PC-3 (cell line): ENCODE data around the gene KRT35. TPM values are rescaled to one million over a fixed set of nuclear protein-coding genes. Genes with fewer than 3 reads are reported as not detected.
A peak's percentile ranks its signal among the peaks of the same experiment; 100 is the strongest.

Experiments used
- ATAC-seq: fragments of 200-7000 bp; cut with Tn5 transposase; 2 replicates; pipeline ENCODE4 v1.9.1; 2020; ENCODE audit warnings: mild to moderate bottlenecking, moderate library complexity
- BruUV-seq: library from RNA; stranded (reverse); fragments of 400-500 nt; replicated peaks from 2 replicates; lab custom pipeline; 2021; lab: Mats Ljungman, UMichigan
- CTCF ChIA-PET: fragments of 300-600 bp; sonication (Branson Sonifier 250); formaldehyde crosslinking; loops from one replicate; lab custom pipeline; 2022; ENCODE audit warnings: antibody characterized with exemption; lab: Charles Lee
- POLR2A ChIA-PET: fragments of 300-600 bp; sonication (Branson Sonifier 250); formaldehyde crosslinking; loops from one replicate; lab custom pipeline; 2022; ENCODE audit warnings: antibody characterized with exemption; ENCODE audit not compliant: unreplicated experiment; lab: Charles Lee
- DNase-seq: peaks from one replicate; pipeline ENCODE4 v3.0.0-alpha.2; 2015
- H2AFZ ChIP-seq: fragments of 300-600 bp; sonication (generic); 2 replicates; pipeline ENCODE4 v1.6.0; 2016; ENCODE audit warnings: antibody characterized with exemption, low read length
- H3F3A ChIP-seq: fragments of 300-600 bp; sonication (generic); one replicate; pipeline ENCODE4 v1.6.0; 2017; ENCODE audit warnings: antibody characterized with exemption, low read length, control low read depth, mild to moderate bottlenecking; ENCODE audit not compliant: unreplicated experiment
- H3K27ac ChIP-seq: fragments of 300-600 bp; sonication (generic); 2 replicates; pipeline ENCODE4 v1.5.1; 2016; ENCODE audit warnings: mild to moderate bottlenecking, low read length
- H3K27me3 ChIP-seq: fragments of 300-600 bp; sonication (generic); 2 replicates; pipeline ENCODE4 v1.6.1; 2016; ENCODE audit warnings: low read length, mixed read lengths
- H3K36me3 ChIP-seq: fragments of 300-600 bp; sonication (generic); 2 replicates; pipeline ENCODE4 v1.6.1; 2016; ENCODE audit warnings: low read depth, mixed run types, low read length, mixed read lengths
- H3K4me1 ChIP-seq: fragments of 300-600 bp; sonication (generic); 2 replicates; pipeline ENCODE4 v1.5.1; 2016; ENCODE audit warnings: low read length; ENCODE audit not compliant: insufficient read depth
- H3K4me2 ChIP-seq: fragments of 300-600 bp; sonication (generic); 2 replicates; pipeline ENCODE4 v1.6.0; 2016; ENCODE audit warnings: low read length
- H3K4me3 ChIP-seq: fragments of 300-600 bp; sonication (generic); 2 replicates; pipeline ENCODE4 v1.5.1; 2016; ENCODE audit warnings: mild to moderate bottlenecking, low read length, mixed read lengths
- H3K79me2 ChIP-seq: fragments of 300-600 bp; sonication (generic); 2 replicates; pipeline ENCODE4 v1.6.1; 2017; ENCODE audit warnings: low read length, mixed read lengths
- H3K9ac ChIP-seq: fragments of 300-600 bp; sonication (generic); 2 replicates; pipeline ENCODE4 v1.6.0; 2016; ENCODE audit warnings: mild to moderate bottlenecking, low read length
- H3K9me2 ChIP-seq: fragments of 300-600 bp; sonication (generic); replicated peaks from 2 replicates; pipeline ENCODE4 v1.6.1; 2016; ENCODE audit warnings: mixed run types, low read length, mixed read lengths
- H3K9me3 ChIP-seq: fragments of 300-600 bp; sonication (generic); 2 replicates; pipeline ENCODE4 v1.6.1; 2016; ENCODE audit warnings: low read length, mixed read lengths
- H4K20me1 ChIP-seq: fragments of 300-600 bp; sonication (generic); 2 replicates; pipeline ENCODE4 v1.6.1; 2016; ENCODE audit warnings: low read length, mixed read lengths
- CTCF ChIP-seq: fragments of 300-600 bp; sonication (generic); conservative IDR thresholded peaks from 2 replicates; pipeline ENCODE4 v1.5.1; 2017; ENCODE audit warnings: antibody characterized with exemption, low read depth, mild to moderate bottlenecking, low read length
- EZH2 ChIP-seq: fragments of 300-600 bp; sonication (generic); IDR thresholded peaks from one replicate; pipeline ENCODE4 v1.6.1; 2017; ENCODE audit warnings: antibody characterized with exemption, mild to moderate bottlenecking, low read length; ENCODE audit not compliant: unreplicated experiment
- EZH2phosphoT487 ChIP-seq: fragments of 300-600 bp; sonication (generic); IDR thresholded peaks from 2 replicates; pipeline ENCODE4 v1.6.1; 2018; ENCODE audit warnings: mild to moderate bottlenecking, antibody characterized with exemption, low read length, borderline replicate concordance
- intact Hi-C: fragments of 100-400 bp; cut with micrococcal nuclease; formaldehyde crosslinking; loops from 2 replicates; pipeline ENCODE4 v1.9.0; 2023
- total RNA-seq: library from RNA; depleted of rRNA; stranded (reverse); fragments of >200 nt; gene quantifications from 2 replicates; pipeline ENCODE4 v1.2.3, GENCODE V29; 2014

KRT35 gene
- total RNA-seq, 1 experiment from 2014 or later: not detected

GRCh38 chr17:41444640-41445039, 36.3 kb downstream of the KRT35 start:
- no peak for DNase-seq
- no peak overlapping the region for H3K4me3 ChIP-seq
- no peak overlapping the region for H3K4me2 ChIP-seq
- intact Hi-C loops: no loop called here
- H3K9ac ChIP-seq: no peak overlapping the region
- H3K27ac ChIP-seq: no peak overlapping the region
- CTCF ChIA-PET: no interaction called here
- H3K4me1 ChIP-seq: peaks cover 6% of the 10 kb centered on the region; the same call in 1 of the 2 replicates
- no peak overlapping the region for H2AFZ ChIP-seq
- no peaks in the 10 kb centered on the region for H3K36me3 ChIP-seq
- H3K79me2 ChIP-seq: no peaks in the 10 kb centered on the region
- POLR2A ChIA-PET: no interaction called here
- no peaks in the 10 kb centered on the region for H4K20me1 ChIP-seq
- TF ChIP-seq EZH2phosphoT487 (no peak), CTCF (no peak), EZH2 (no peak)
- H3K9me2 ChIP-seq: no peaks in the 10 kb centered on the region
- no peaks in the 10 kb centered on the region for H3K27me3 ChIP-seq
- ATAC-seq: no peak
- no peaks in the 10 kb centered on the region for H3F3A ChIP-seq
- BruUV-seq: no TSS peak
- H3K9me3 ChIP-seq: no peaks in the 10 kb centered on the region

- no peak overlapping the region for H3K9ac ChIP-seq
- H2AFZ ChIP-seq: no peak overlapping the region
- no peaks in the 10 kb centered on the region for H4K20me1 ChIP-seq
- H3K4me2 ChIP-seq: no peak overlapping the region
- ATAC-seq: no peak
- H3K36me3 ChIP-seq: no peaks in the 10 kb centered on the region
- no peak overlapping the region for H3K4me3 ChIP-seq
- H3F3A ChIP-seq: no peaks in the 10 kb centered on the region
- no TSS peak for BruUV-seq
- H3K9me3 ChIP-seq: no peaks in the 10 kb centered on the region
- no peak overlapping the region for H3K27ac ChIP-seq
- H3K79me2 ChIP-seq: no peaks in the 10 kb centered on the region
- H3K4me1 ChIP-seq: peaks cover 6% of the 10 kb centered on the region; the same call in 1 of the 2 replicates
- TF ChIP-seq EZH2: no peak
- no peak for TF ChIP-seq EZH2phosphoT487
- no peak for TF ChIP-seq CTCF
- ChIA-PET POLR2A (no interaction called here), CTCF (no interaction called here)
- no peaks in the 10 kb centered on the region for H3K9me2 ChIP-seq
- no peaks in the 10 kb centered on the region for H3K27me3 ChIP-seq
- no peak for DNase-seq
- intact Hi-C loops: no loop called here
Observed at GRCh38 chr17:41444186-41444585, 36.8 kb downstream of the KRT35 start.

GRCh38 chr17:41442739-41443138, 38.2 kb downstream of the KRT35 start:
- no TSS peak for BruUV-seq
- H2AFZ ChIP-seq: no peak overlapping the region
- H3K79me2 ChIP-seq: no peaks in the 10 kb centered on the region
- H3K9me2 ChIP-seq: no peaks in the 10 kb centered on the region
- H3K4me1 ChIP-seq: peaks cover 6% of the 10 kb centered on the region; the same call in 1 of the 2 replicates
- DNase-seq (peak; percentile 25), ATAC-seq (no peak)
- H3K27ac ChIP-seq: no peak overlapping the region
- H3F3A ChIP-seq: no peaks in the 10 kb centered on the region
- H4K20me1 ChIP-seq: no peaks in the 10 kb centered on the region
- no peaks in the 10 kb centered on the region for H3K9me3 ChIP-seq
- CTCF ChIA-PET: no interaction called here
- TF ChIP-seq EZH2phosphoT487 (no peak), EZH2 (no peak), CTCF (no peak)
- H3K4me3 ChIP-seq: no peak overlapping the region
- no peaks in the 10 kb centered on the region for H3K27me3 ChIP-seq
- POLR2A ChIA-PET: no interaction called here
- intact Hi-C loops: no loop called here
- H3K9ac ChIP-seq: no peak overlapping the region
- H3K36me3 ChIP-seq: no peaks in the 10 kb centered on the region
- H3K4me2 ChIP-seq: no peak overlapping the region
